HepG2 (cell line): Measurements from ENCODE around the gene CTU1.

Source experiments
- ATF2 ChIP-seq: sonication (generic); formaldehyde crosslinking; IDR thresholded peaks from 2 replicates; pipeline ENCODE4 v1.4.0; 2020; ENCODE audit warnings: missing genetic modification reagents
- CHCHD3 ChIP-seq: sonication (generic); formaldehyde crosslinking; IDR thresholded peaks from 2 replicates; pipeline ENCODE4 v1.8.0; 2022; ENCODE audit warnings: mild to moderate bottlenecking, missing genetic modification reagents, moderate library complexity
- HCFC1 ChIP-seq: fragments of 150-350 bp; IDR thresholded peaks from 2 replicates; pipeline ENCODE4 v1.6.1; 2014; ENCODE audit warnings: low read depth, low read length
- RXRA ChIP-seq: sonication (generic); formaldehyde crosslinking; IDR thresholded peaks from 2 replicates; pipeline ENCODE4 v1.5.1; 2020; ENCODE audit warnings: missing genetic modification reagents
- SOX5 ChIP-seq: IDR thresholded peaks from 2 replicates; pipeline ENCODE4 v1.6.1; 2016; ENCODE audit warnings: borderline replicate concordance
- THYN1 ChIP-seq: sonication (generic); formaldehyde crosslinking; IDR thresholded peaks from 2 replicates; pipeline ENCODE4 v1.8.1; 2023; ENCODE audit warnings: low read depth, mild to moderate bottlenecking, moderate library complexity, missing genetic modification reagents, borderline replicate concordance
- ZNF274 ChIP-seq: sonication (generic); formaldehyde crosslinking; IDR thresholded peaks from 2 replicates; pipeline ENCODE4 v1.5.1; 2020; ENCODE audit warnings: mild to moderate bottlenecking, missing genetic modification reagents
- ZNF530 ChIP-seq: sonication (generic); formaldehyde crosslinking; IDR thresholded peaks from 2 replicates; pipeline ENCODE4 v1.5.0; 2020; ENCODE audit warnings: low read depth, mild to moderate bottlenecking, missing genetic modification reagents
- ZNF572 ChIP-seq: sonication (generic); formaldehyde crosslinking; IDR thresholded peaks from 2 replicates; pipeline ENCODE4 v1.5.1; 2020; ENCODE audit warnings: mild to moderate bottlenecking, missing genetic modification reagents
- ZNF580 ChIP-seq: IDR thresholded peaks from 2 replicates; pipeline ENCODE4 v1.6.1; 2016; ENCODE audit warnings: low read depth, borderline replicate concordance
- ZNF775 ChIP-seq: sonication (generic); formaldehyde crosslinking; IDR thresholded peaks from 2 replicates; pipeline ENCODE4 v1.4.0; 2020; ENCODE audit warnings: missing genetic modification reagents, mild to moderate bottlenecking, moderate library complexity, borderline replicate concordance
- TF ChIP-seq, protein P1 (sequence below): sonication (generic); formaldehyde crosslinking; IDR thresholded peaks from 2 replicates; pipeline ENCODE4 v1.5.0; 2020; ENCODE audit warnings: mild to moderate bottlenecking, missing genetic modification reagents, moderate library complexity

- no peak for TF ChIP-seq THYN1 (CRISPR knock-in tag)
- TF ChIP-seq, protein P1, sequence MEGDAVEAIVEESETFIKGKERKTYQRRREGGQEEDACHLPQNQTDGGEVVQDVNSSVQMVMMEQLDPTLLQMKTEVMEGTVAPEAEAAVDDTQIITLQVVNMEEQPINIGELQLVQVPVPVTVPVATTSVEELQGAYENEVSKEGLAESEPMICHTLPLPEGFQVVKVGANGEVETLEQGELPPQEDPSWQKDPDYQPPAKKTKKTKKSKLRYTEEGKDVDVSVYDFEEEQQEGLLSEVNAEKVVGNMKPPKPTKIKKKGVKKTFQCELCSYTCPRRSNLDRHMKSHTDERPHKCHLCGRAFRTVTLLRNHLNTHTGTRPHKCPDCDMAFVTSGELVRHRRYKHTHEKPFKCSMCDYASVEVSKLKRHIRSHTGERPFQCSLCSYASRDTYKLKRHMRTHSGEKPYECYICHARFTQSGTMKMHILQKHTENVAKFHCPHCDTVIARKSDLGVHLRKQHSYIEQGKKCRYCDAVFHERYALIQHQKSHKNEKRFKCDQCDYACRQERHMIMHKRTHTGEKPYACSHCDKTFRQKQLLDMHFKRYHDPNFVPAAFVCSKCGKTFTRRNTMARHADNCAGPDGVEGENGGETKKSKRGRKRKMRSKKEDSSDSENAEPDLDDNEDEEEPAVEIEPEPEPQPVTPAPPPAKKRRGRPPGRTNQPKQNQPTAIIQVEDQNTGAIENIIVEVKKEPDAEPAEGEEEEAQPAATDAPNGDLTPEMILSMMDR (CRISPR knock-in tag) = no peak
- TF ChIP-seq ZNF572 (CRISPR knock-in tag) = no peak
- no peak for TF ChIP-seq ZNF580 (CRISPR knock-in tag)
- TF ChIP-seq ZNF274 (CRISPR knock-in tag) = no peak
- no peak for TF ChIP-seq CHCHD3 (CRISPR knock-in tag)
- no peak for TF ChIP-seq HCFC1
- no peak for TF ChIP-seq ZNF530 (CRISPR knock-in tag)
- TF ChIP-seq ZNF775 = no peak
- no peak for TF ChIP-seq ATF2 (CRISPR knock-in tag)
- TF ChIP-seq SOX5 (CRISPR knock-in tag) = no peak
- TF ChIP-seq RXRA = no peak
These were observed 48.5 kb downstream of the CTU1 start for GRCh38 chr19:51059715-51060114.
